ENCODE data around the gene CDK8.
"Not testable (repeated sequence)": the region's sequence is repeated elsewhere in the genome, so short reads cannot be mapped to it uniquely, and the experiment has no call there.

The CDK8 gene

GRCh38 chr13:26254583-26255111 lies 718 bp downstream of the CDK8 start:
- DNase-seq: peak; percentile 60

- no peak for DNase-seq
These were observed 1.2 kb downstream of the CDK8 start for GRCh38 chr13:26255115-26255514.

- no peak for DNase-seq
These were observed 1.9 kb downstream of the CDK8 start for GRCh38 chr13:26255691-26256277.

- no peak for DNase-seq
These were observed 3.1 kb downstream of the CDK8 start for GRCh38 chr13:26257049-26257448.

GRCh38 chr13:26259634-26260033 lies 5.7 kb downstream of the CDK8 start:
- DNase-seq: no peak

- DNase-seq: no peak
These were observed 8.2 kb downstream of the CDK8 start for GRCh38 chr13:26262156-26262555.

- no peak for DNase-seq
These were observed 12.4 kb downstream of the CDK8 start for GRCh38 chr13:26266311-26266710.

- DNase-seq: no peak
These were observed 16.8 kb downstream of the CDK8 start for GRCh38 chr13:26270707-26271106.

GRCh38 chr13:26272621-26273020 lies 18.7 kb downstream of the CDK8 start:
- DNase-seq: no peak

- no peak for DNase-seq
These were observed 26.4 kb downstream of the CDK8 start for GRCh38 chr13:26280295-26280694.

- DNase-seq: no peak
These were observed 26.9 kb downstream of the CDK8 start for GRCh38 chr13:26280822-26281221.

GRCh38 chr13:26285911-26286310 lies 32.0 kb downstream of the CDK8 start:
- DNase-seq: not testable (repeated sequence)

- not testable (repeated sequence) for DNase-seq
These were observed 34.9 kb downstream of the CDK8 start for GRCh38 chr13:26288838-26289237.

- no peak for DNase-seq
These were observed 41.9 kb downstream of the CDK8 start for GRCh38 chr13:26295812-26296211.

- no peak for DNase-seq
These were observed 45.3 kb downstream of the CDK8 start for GRCh38 chr13:26299168-26299750.

GRCh38 chr13:26300140-26300539 lies 46.2 kb downstream of the CDK8 start:
- no peak for DNase-seq

- DNase-seq: no peak
These were observed 51.7 kb downstream of the CDK8 start for GRCh38 chr13:26305676-26306075.

- no peak for DNase-seq
These were observed 53.8 kb downstream of the CDK8 start for GRCh38 chr13:26307701-26308100.

- no peak for DNase-seq
These were observed 54.3 kb downstream of the CDK8 start for GRCh38 chr13:26308250-26308649.

GRCh38 chr13:26308836-26309235 lies 54.9 kb downstream of the CDK8 start:
- DNase-seq: no peak

GRCh38 chr13:26310003-26310402 lies 56.1 kb downstream of the CDK8 start:
- no peak for DNase-seq

GRCh38 chr13:26310470-26310869 lies 56.5 kb downstream of the CDK8 start:
- DNase-seq: no peak

GRCh38 chr13:26312019-26312418 lies 58.1 kb downstream of the CDK8 start:
- DNase-seq: not testable (repeated sequence)

GRCh38 chr13:26316095-26316494 lies 62.2 kb downstream of the CDK8 start:
- not testable (repeated sequence) for DNase-seq

- DNase-seq: no peak
These were observed 66.8 kb downstream of the CDK8 start for GRCh38 chr13:26320766-26321165.
